GM12878 (cell line): Measurements from ENCODE around the gene NTSR1.

ENCODE experiments used
- BRCA1 ChIP-seq: IDR thresholded peaks from 2 replicates; pipeline ENCODE4 v1.6.1; 2011; ENCODE audit warnings: low read depth, low read length, improper control_type of control experiment
- CEBPB ChIP-seq, 2 experiments: fragments of 150-350 bp in 1 of 2; IDR thresholded peaks; 2 replicates each; pipeline ENCODE4 v1.6.1; 2012 to 2014; ENCODE audit warnings: low read depth in 2 of 2, low read length in 2 of 2, borderline replicate concordance in 1 of 2, inconsistent platforms in 1 of 2
- CREB1 ChIP-seq: IDR thresholded peaks from 2 replicates; pipeline ENCODE4 v1.6.1; 2012; ENCODE audit warnings: low read depth, mild to moderate bottlenecking, inconsistent platforms
- EP300 ChIP-seq, 2 experiments: fragments of 150-350 bp in 1 of 2; IDR thresholded peaks; 2 replicates each; pipeline ENCODE4 v1.6.1; 2011 to 2012; ENCODE audit warnings: low read depth in 2 of 2, low read length in 2 of 2, borderline replicate concordance in 1 of 2, improper control_type of control experiment in 1 of 2, inconsistent platforms in 1 of 2; ENCODE audit not compliant: control insufficient read depth in 1 of 2
- EZH2 ChIP-seq: IDR thresholded peaks from 2 replicates; pipeline ENCODE4 v1.6.1; 2012; ENCODE audit warnings: low read depth, mild to moderate bottlenecking, control low read depth, inconsistent platforms, low read length, borderline replicate concordance; ENCODE audit not compliant: control insufficient read depth
- HCFC1 ChIP-seq: fragments of 150-350 bp; IDR thresholded peaks from 2 replicates; pipeline ENCODE4 v1.6.1; 2014; ENCODE audit warnings: low read length
- JUND ChIP-seq: IDR thresholded peaks from 2 replicates; pipeline ENCODE4 v1.6.1; 2012; ENCODE audit warnings: low read depth, mild to moderate bottlenecking, low read length, improper control_type of control experiment, moderate library complexity
- NR2C2 ChIP-seq: IDR thresholded peaks from 2 replicates; pipeline ENCODE4 v1.6.1; 2011; ENCODE audit warnings: borderline replicate concordance, low read depth; ENCODE audit not compliant: control insufficient read depth, insufficient read length
- POLR2AphosphoS2 ChIP-seq: IDR thresholded peaks from 2 replicates; pipeline ENCODE4 v1.6.1; 2011; ENCODE audit warnings: low read depth, mild to moderate bottlenecking, low read length, improper control_type of control experiment, moderate library complexity
- RBBP5 ChIP-seq: fragments of 200-600 bp; sonication (generic); conservative IDR thresholded peaks from 2 replicates; pipeline ENCODE4 v1.6.1; 2016
- SP1 ChIP-seq: IDR thresholded peaks from one replicate; pipeline ENCODE4 v1.6.1; 2011; ENCODE audit warnings: low read depth, low read length
- ZNF274 ChIP-seq: IDR thresholded peaks from one replicate; pipeline ENCODE4 v1.8.0; 2011; ENCODE audit not compliant: insufficient read length, insufficient read depth
- TF ChIP-seq, protein P1 (sequence below), 3 experiments: IDR thresholded peaks in 2 of 3; conservative IDR thresholded peaks in 1 of 3; 2 replicates each; pipeline ENCODE4 v1.5.1; 2011; ENCODE audit warnings: low read depth in 3 of 3, low read length in 3 of 3, mild to moderate bottlenecking in 3 of 3, control low read depth in 2 of 3, moderate library complexity in 2 of 3, inconsistent platforms in 1 of 3, mixed read lengths in 1 of 3; ENCODE audit not compliant: control insufficient read depth in 2 of 3, insufficient read depth in 1 of 3; ENCODE audit errors: extremely low read depth in 1 of 3
- TF ChIP-seq, protein P2 (sequence below): IDR thresholded peaks from 2 replicates; pipeline ENCODE4 v1.6.1; 2012; ENCODE audit warnings: low read depth, low read length, improper control_type of control experiment

DNA sequence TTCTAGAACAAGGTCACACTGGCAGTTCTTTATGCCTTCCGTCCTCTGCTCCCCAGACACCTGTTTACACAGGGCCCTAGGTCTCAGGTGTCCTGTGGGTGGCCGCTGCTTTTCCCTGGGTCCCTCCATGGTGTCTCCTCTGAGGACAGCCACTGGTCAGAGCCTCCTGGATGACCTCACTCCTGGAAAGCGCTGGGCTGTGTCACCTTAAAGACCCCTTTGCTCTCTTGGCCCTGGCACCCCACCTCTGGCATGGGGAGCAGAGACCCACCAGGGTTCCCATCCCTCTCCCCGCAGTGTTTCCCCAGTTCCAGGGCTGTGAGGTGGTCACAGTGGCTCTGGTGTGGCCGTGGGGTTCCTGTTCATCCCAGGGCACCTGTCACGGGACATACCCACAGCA, 33.9 kb downstream of the NTSR1 start:
- no peak for TF ChIP-seq CEBPB (IDR thresholded peaks at IDR 0.05; ENCODE audit: borderline replicate concordance in 1 of 2, low read depth in 2 of 2, low read length in 2 of 2)
- TF ChIP-seq JUND = no peak
- no peak for TF ChIP-seq RBBP5
- TF ChIP-seq, protein P1, sequence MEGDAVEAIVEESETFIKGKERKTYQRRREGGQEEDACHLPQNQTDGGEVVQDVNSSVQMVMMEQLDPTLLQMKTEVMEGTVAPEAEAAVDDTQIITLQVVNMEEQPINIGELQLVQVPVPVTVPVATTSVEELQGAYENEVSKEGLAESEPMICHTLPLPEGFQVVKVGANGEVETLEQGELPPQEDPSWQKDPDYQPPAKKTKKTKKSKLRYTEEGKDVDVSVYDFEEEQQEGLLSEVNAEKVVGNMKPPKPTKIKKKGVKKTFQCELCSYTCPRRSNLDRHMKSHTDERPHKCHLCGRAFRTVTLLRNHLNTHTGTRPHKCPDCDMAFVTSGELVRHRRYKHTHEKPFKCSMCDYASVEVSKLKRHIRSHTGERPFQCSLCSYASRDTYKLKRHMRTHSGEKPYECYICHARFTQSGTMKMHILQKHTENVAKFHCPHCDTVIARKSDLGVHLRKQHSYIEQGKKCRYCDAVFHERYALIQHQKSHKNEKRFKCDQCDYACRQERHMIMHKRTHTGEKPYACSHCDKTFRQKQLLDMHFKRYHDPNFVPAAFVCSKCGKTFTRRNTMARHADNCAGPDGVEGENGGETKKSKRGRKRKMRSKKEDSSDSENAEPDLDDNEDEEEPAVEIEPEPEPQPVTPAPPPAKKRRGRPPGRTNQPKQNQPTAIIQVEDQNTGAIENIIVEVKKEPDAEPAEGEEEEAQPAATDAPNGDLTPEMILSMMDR (IDR thresholded peaks at IDR 0.05 in 2 of 3, conservative IDR thresholded peaks at IDR 0.05 in 1 of 3; ENCODE audit: control insufficient read depth in 2 of 3, extremely low read depth in 1 of 3, insufficient read depth in 1 of 3, low read depth in 3 of 3, low read length in 3 of 3) = no peak
- TF ChIP-seq EZH2 = no peak
- no peak for TF ChIP-seq NR2C2
- no peak for TF ChIP-seq HCFC1
- TF ChIP-seq, protein P2, sequence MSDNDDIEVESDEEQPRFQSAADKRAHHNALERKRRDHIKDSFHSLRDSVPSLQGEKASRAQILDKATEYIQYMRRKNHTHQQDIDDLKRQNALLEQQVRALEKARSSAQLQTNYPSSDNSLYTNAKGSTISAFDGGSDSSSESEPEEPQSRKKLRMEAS = no peak
- TF ChIP-seq CREB1 = no peak
- no peak for TF ChIP-seq SP1
- no peak for TF ChIP-seq EP300 (IDR thresholded peaks at IDR 0.05; ENCODE audit: borderline replicate concordance in 1 of 2, control insufficient read depth in 1 of 2, low read depth in 2 of 2, low read length in 2 of 2)
- no peak for TF ChIP-seq POLR2AphosphoS2
- no peak for TF ChIP-seq BRCA1
- no peak for TF ChIP-seq ZNF274
